HG03457 (cell line): ENCODE data around the gene LYZL1.
"Not testable (repeated sequence)": the region's sequence is repeated elsewhere in the genome, so short reads cannot be mapped to it uniquely, and the experiment has no call there.

Source experiments
- ATAC-seq: cut with Tn5 transposase; IDR thresholded peaks from one replicate; pipeline ENCODE4 v1.9.1; 2021; ENCODE audit warnings: moderate number of reproducible peaks; ENCODE audit not compliant: unreplicated experiment

LYZL1 gene

GRCh38 chr10:29304995-29305335 lies 16.1 kb downstream of the LYZL1 start:
- no peak for ATAC-seq

GRCh38 chr10:29306688-29307087 lies 17.8 kb downstream of the LYZL1 start:
- ATAC-seq = no peak

- not testable (repeated sequence) for ATAC-seq
Measured at GRCh38 chr10:29308142-29308541, 19.3 kb downstream of the LYZL1 start.

GRCh38 chr10:29309465-29309864 lies 20.6 kb downstream of the LYZL1 start:
- no peak for ATAC-seq

GRCh38 chr10:29310463-29310862 lies 21.6 kb downstream of the LYZL1 start:
- ATAC-seq = not testable (repeated sequence)

- ATAC-seq = no peak
Measured at GRCh38 chr10:29313071-29313470, 24.2 kb downstream of the LYZL1 start.

GRCh38 chr10:29314726-29315125 lies 25.9 kb downstream of the LYZL1 start:
- no peak for ATAC-seq

GRCh38 chr10:29315814-29316213 lies 26.9 kb downstream of the LYZL1 start:
- ATAC-seq = no peak

GRCh38 chr10:29316308-29317026 lies 27.6 kb downstream of the LYZL1 start:
- ATAC-seq = no peak

- ATAC-seq = no peak
Measured at GRCh38 chr10:29317027-29317420, 28.2 kb downstream of the LYZL1 start.

- no peak for ATAC-seq
Measured at GRCh38 chr10:29317423-29318021, 28.7 kb downstream of the LYZL1 start.

GRCh38 chr10:29318141-29319071 lies 29.5 kb downstream of the LYZL1 start:
- not testable (repeated sequence) for ATAC-seq

- no peak for ATAC-seq
Measured at GRCh38 chr10:29319205-29319781, 30.4 kb downstream of the LYZL1 start.

- ATAC-seq = not testable (repeated sequence)
Measured at GRCh38 chr10:29320680-29321121, 31.8 kb downstream of the LYZL1 start.

GRCh38 chr10:29321656-29322055 lies 32.8 kb downstream of the LYZL1 start:
- no peak for ATAC-seq

- ATAC-seq = no peak
Measured at GRCh38 chr10:29322918-29323317, 34.0 kb downstream of the LYZL1 start.

- ATAC-seq = no peak
Measured at GRCh38 chr10:29323367-29323766, 34.5 kb downstream of the LYZL1 start.

GRCh38 chr10:29324220-29324841 lies 35.5 kb downstream of the LYZL1 start:
- ATAC-seq = no peak

GRCh38 chr10:29326299-29326698 lies 37.4 kb downstream of the LYZL1 start:
- ATAC-seq = no peak

GRCh38 chr10:29326886-29327745 lies 38.2 kb downstream of the LYZL1 start:
- ATAC-seq = no peak
